GM19468 (cell line): ENCODE data around the gene MAST3.
A peak's percentile ranks its signal among the peaks of the same experiment; 100 is the strongest.

Experiments used
- ATAC-seq: cut with Tn5 transposase; IDR thresholded peaks from one replicate; pipeline ENCODE4 v1.9.1; 2021; ENCODE audit warnings: mild to moderate bottlenecking, moderate library complexity, moderate number of reproducible peaks; ENCODE audit not compliant: unreplicated experiment; ENCODE audit errors: extremely low read depth

The MAST3 gene

DNA sequence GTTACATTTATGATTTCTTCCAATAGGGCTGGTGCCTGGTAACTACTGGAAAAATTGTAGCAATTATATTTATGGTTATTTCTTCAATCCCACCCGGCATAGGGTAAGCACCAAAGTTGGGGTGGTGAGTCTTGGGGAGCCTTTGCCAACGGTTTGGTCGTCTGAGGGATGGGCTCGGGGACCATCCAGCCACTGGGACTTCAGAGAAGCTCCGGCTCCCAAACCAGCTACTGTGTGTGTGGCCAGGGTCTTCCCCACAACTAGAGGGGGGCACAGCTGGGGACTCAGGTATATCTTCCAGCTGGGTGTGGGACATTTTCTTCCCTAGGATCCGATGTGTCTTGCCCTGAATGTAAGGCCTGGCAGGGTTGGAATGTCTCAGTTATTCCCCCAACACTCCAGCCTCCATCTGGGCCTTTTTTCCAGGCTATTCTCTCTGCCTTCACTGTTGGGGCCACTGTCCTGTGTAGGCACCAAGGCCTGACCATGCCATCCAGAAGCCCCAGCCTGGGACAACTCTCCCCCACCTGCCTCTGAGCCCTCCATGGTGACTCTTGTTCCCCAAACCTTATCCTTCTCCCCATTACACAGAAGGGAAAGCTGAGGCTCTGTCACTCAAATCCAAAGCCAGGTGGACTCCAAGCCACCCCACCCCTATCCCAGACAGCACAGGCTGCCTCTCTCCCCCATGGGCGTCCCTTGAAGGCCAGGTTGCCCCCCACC lies 74.9 kb downstream of the MAST3 start:
- no peak for ATAC-seq

DNA sequence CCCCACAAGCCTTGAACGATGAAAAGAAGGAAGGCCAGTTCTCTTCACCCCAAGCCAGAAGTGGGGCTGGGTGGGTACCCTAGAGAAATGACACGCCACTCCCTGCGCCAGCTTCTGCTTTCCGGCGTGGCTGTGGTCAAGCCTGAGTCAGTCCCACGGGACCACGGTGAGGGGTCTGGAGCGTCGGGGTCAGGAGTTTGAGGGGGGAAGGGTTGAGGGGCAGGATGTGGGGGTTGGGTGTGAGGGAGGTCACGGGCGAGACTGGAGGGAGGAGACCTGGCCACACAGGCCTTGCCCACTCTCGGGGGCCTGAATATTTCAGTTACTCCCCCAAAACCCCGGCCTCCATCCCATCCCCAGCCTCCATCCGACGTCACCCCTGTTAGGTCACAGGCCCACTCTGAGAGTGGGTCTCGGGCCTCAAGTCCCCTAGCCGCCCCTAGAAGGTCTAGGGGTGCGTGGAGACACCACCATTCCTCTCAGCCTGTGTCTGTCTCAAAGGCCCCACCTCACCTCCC lies 75.5 kb downstream of the MAST3 start:
- ATAC-seq: no peak

- ATAC-seq: no peak
These were observed 76.2 kb downstream of the MAST3 start, which contains the start of gene IFI30 for GRCh38 chr19:18173572-18174288. Gene IFI30 (plus strand): TSS chr19:18173813. CDS start chr19:18173842, 29 bp downstream.

GRCh38 chr19:18174983-18175382 lies 77.4 kb downstream of the MAST3 start:
- ATAC-seq: no peak

DNA sequence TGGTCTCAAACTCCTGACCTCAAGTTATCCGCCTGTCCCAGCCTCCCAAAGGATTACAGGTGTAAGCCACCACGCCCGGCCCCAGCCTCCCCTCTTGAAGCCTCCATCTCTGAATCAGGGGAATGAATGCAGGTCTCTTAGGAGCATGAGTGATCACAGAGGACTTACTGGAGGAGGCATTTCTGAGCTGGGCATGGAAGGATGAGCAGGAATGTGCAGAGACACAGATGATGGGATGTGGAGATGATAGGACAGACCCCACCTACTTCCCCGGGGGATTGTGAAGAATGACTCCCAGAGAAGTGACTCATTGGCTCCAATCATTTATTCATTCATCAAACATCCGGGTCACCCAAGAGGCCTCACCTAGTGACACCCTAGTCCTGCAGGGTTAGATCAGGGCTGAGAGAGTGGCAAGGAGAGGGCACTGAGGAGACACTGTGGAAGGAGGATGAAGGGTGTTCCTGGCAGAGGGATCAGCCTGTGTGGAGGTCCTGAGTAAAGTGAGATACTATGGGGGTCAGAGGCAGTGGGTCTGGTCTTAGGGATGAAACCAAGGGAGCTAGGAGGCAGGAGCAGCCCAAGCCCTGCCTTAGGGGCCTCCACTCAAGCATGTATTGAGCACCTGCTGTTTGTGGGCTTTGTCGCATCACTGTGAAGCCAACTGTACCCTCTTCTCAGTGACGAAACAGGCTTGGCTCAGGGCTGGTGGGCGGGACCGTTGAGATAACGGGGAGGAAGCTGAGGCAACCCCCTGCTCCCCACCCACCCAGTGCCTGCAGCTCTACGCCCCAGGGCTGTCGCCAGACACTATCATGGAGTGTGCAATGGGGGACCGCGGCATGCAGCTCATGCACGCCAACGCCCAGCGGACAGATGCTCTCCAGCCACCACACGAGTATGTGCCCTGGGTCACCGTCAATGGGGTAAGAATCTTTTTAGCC lies 79.1 kb downstream of the MAST3 start:
- no peak for ATAC-seq

GRCh38 chr19:18179957-18180356 lies 82.4 kb downstream of the MAST3 start:
- ATAC-seq: no peak

DNA sequence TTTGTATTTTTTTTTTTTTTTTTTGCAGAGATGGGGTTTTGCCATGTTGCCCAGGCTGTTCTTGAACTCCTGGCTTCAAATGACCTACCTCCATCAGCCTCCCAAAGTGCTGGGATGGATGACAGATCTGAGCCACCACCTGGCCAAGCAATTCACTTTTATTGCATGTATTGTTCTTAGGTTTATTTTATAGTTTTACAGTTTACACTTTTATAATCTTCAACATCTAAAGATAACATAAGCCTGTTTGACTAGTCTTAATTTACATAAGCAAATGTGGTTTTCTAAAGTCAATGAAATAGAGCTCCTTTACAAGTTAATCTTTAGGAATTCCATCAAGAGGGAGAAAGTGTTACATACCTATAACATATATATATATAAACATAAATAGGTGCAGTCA lies 86.0 kb downstream of the MAST3 start:
- no peak for ATAC-seq

GRCh38 chr19:18185538-18185937 lies 88.0 kb downstream of the MAST3 start:
- ATAC-seq: no peak

DNA sequence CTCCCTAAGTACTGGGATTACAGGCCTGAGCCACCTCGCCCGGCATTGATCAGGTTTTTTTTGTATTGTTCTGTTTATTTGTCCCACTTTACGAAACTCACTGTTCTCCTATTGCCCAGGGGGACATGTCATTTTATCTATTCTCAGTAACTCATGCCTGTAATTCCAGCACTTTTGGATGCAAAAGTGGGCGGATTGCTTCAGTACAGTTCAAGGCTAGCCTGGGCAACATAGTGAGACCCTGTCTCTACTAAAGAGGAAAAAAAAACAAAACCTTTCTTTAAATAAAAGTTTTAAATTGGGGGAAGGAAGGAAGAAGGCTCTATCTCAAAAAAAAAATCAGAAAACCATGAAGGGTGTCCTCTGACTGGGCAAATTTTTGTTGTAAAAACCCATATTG lies 92.7 kb downstream of the MAST3 start:
- no peak for ATAC-seq

GRCh38 chr19:18191640-18192062 lies 94.1 kb downstream of the MAST3 start:
- no peak for ATAC-seq

DNA sequence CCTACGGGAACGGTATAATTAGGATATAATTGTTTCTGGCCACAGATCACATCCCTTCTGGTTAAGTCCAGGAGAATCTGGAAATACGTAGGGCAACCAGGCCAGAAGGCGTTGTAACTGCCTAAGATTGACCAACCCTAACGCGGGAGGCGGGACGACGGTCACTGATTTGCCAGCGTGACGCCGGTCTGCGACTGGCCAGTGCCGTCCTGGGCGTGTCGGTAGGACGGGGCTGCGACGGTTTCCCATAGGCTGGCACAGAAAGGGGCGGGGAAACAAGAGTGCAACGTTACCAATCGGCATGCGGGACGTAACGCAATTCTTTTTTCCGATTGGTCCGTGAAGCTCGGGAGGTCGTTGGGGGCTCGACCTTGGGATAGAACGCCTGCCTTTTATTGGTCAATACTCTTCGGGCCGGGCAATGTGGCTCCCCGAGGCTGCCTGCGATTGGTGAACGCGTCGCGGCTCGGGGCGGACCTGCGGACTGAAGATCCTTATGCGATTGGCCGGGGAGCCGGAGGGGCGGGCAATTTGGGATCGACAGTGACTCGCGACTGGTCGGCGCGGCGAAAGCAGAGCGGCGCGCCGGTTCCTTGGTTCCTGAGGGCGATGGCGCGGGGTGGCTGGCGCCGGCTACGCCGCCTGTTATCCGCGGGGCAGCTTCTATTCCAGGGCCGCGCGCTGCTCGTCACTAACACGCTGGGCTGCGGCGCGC lies 95.3 kb downstream of the MAST3 start, which contains the start of gene MPV17L2:
MPV17L2 (plus strand) TSS at position 546 of the 715 bp plus-strand sequence; CDS start at position 610, 64 bp downstream.
- peak; percentile 84 for ATAC-seq

- ATAC-seq: no peak
These were observed 96.0 kb downstream of the MAST3 start for GRCh38 chr19:18193388-18194180.

GRCh38 chr19:18194181-18194530 lies 96.6 kb downstream of the MAST3 start:
- no peak for ATAC-seq

DNA sequence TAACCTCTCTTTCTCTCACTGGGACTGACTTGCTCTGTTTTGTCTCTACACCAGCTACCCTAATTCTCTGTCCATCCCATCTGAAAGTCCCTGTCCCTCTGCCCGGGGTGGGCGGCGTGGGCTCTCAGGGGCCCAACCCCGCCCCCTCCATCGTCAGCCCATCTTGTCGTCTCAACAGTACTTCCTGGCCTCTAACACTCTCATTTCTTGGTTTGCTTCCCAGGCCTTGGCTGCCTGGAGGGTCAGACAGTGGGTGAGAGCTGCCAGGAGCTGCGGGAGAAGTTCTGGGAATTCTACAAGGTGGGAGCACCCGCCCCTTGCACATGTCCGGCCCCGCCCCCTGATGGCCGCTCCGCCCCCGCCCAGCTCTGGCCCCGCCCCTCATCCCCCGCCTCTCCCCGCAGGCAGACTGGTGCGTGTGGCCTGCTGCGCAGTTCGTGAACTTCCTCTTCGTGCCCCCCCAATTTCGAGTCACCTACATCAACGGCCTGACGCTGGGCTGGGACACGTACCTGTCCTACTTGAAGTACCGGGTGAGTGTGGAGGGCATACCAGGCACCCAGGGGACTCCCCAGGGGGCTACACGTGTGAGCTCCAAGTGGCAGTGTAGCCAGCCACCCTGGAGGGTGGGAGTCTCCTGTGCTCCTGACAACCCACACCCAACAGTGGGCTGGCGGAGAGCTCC lies 97.1 kb downstream of the MAST3 start:
- no peak for ATAC-seq

- no peak for ATAC-seq
These were observed 98.9 kb downstream of the MAST3 start for GRCh38 chr19:18196511-18196845.

DNA sequence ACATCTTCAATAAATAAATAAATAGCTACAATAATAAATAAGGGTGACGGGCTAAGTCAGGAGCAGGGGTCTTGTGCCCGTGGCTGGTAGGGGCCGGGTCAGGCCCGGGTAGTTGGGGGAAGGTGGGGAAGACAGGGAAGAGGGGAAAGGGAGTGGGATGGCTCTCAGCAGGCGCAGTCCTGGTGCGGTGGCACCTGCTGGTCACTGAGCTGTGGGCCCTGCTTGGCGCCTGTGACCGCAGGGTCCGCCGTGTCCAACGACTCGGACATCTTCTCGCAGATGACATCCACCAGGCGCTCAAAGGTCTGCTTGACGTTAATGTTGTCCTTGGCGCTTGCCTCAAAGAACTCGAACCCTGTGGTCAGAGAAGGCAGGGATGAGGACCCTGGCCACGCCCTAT lies 99.7 kb downstream of the MAST3 start:
- ATAC-seq: no peak

DNA sequence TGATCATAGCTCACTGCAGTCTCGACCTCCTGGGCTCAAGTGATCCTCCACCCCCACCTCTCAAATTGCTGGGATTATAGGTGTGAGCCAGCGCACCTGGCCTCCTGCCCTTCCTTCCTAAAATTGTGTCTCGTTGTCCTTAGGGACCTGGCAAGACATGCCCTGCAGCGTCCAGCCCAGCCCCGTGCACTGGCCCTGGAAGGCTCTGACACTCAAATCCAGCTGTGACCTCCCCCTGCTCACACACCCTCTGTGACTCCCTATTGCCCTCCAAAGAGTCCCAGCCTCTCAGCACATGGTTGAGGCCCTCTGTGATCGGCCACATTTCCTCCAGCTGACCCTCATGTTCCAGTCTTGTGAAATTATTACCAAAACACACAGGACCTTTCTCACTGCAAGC lies 100.4 kb downstream of the MAST3 start:
- no peak for ATAC-seq

DNA sequence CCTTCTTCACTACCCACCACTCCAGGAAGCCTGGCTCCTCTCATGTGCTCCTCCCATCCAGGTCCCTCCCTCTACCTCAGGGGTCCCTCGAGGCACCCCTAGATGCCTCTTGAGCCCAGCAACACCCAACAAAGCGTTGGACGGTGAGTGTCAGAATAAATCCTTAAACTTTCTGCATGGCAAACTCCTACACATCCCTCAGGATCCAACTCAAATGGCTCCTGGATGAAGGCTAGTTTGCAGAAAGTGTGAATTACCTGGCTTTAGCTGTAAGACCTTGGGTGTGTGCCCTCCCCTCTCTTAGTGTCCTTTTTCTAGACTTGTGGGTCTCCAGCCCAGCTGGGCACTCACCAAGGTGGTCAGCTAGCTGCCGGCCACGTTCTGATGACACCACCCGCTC lies 100.8 kb downstream of the MAST3 start:
- ATAC-seq: no peak
